NCI-H82 (cell line): Measurements from ENCODE around the gene CHD3.

ENCODE experiments used
- DNase-seq: peaks from one replicate; lab custom pipeline; 2025; lab: John Stamatoyannopoulos, UW

Gene CHD3

DNA sequence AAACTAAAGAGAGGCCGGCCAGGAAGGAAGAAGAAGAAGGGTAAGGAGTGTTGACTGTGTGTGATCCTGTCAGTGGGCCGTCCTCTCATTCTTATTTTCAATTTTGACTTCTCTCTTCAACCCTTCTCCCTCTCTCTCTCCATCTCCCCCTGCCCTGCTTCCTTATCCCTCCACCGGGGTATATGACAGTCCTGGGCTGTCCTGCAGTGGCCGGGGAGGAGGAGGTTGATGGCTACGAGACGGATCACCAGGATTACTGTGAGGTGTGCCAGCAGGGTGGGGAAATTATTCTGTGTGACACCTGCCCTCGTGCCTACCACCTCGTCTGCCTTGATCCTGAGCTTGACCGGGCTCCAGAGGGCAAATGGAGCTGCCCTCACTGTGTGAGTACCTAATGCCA, 5.6 kb downstream of the CHD3 start:
- DNase-seq = no peak

DNA sequence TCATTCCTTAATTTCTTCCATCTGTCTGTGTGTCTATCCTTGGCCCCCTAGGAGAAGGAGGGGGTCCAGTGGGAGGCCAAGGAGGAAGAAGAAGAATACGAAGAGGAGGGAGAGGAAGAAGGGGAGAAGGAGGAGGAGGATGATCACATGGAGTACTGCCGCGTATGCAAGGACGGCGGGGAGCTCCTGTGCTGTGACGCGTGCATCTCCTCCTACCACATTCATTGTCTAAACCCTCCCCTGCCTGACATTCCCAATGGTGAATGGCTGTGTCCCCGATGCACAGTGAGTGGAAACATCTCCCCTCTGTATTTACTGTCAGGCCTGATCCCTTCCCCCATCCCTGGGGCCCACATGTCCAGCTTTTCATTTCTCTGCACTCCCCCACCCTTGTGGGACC, 6.3 kb downstream of the CHD3 start:
- no peak for DNase-seq

GRCh38 chr17:7897090-7897489, 8.5 kb downstream of the CHD3 start:
- no peak for DNase-seq

DNA sequence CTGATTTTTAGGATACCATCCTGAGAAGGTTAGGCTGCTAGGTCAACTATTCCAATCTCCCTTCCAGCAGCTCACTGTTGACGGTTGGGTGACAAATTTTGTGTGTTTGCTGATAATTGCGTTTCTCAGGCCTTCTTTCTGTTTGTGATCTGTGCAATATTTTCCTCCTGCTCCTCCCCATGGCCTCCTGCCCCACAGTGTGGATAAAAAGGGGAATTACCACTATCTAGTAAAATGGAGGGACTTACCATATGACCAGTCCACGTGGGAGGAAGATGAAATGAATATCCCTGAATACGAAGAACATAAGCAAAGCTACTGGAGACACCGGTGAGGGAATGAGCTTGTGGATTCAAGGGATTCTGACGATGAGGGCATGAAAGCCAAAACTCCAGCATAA, 9.2 kb downstream of the CHD3 start:
- DNase-seq = no peak

DNA sequence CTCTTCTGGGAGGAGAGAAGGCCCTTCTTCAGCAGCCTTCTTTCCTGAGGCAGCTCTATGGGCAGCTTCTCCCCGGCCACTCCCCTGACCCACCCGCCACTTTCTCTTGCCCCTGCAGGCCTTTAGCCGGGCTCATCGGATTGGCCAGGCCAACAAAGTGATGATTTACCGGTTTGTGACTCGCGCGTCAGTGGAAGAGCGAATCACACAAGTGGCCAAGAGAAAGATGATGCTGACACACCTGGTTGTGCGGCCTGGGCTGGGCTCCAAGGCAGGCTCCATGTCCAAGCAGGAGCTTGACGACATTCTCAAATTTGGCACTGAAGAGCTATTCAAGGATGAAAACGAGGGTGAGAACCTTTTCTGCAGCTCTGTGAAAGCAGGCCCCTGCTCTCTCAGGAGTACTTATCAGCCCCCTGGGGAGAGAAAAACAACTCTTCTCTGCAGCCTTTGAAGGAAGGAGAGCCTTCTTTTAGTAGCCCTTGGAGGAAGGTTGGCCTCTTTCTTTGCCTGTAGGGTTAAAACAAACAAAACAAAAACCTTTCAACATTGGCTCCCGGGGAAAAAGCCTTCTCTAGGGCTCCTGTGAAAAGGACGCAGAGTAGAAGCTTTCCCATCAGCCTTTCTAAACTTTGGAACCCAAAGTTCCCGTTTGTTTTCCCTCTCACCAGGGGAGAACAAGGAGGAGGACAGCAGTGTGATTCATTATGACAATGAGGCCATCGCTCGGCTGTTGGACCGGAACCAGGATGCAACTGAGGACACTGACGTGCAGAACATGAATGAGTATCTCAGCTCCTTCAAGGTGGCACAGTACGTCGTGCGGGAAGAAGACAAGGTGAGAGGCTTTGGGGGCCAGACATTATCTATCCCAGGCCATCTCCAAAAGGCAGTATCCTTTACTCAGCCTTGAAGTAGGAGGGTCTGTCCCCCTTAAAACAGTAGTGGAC, 14.8 kb downstream of the CHD3 start:
- no peak for DNase-seq

DNA sequence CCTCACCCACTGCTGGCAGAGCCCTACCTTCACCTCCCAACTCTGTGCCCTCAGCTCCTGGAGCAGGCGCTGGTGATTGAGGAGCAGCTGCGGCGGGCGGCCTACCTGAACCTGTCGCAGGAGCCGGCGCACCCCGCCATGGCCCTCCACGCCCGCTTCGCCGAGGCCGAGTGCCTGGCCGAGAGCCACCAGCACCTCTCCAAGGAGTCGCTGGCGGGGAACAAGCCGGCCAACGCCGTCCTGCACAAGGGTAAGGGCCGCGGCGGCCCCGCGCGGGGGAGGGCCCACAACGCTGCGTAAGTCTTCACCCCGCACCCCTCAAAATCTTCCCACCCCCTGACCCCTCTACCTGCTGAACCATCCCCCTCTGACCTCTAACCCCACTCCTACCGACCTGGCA, 20.5 kb downstream of the CHD3 start:
- no peak for DNase-seq

- no peak for DNase-seq
Observed at GRCh38 chr17:7910281-7910680, 21.7 kb downstream of the CHD3 start.

- DNase-seq = no peak
Observed at GRCh38 chr17:7910711-7911110, 22.1 kb downstream of the CHD3 start.

- no peak for DNase-seq
Observed at GRCh38 chr17:7911116-7911515, 22.5 kb downstream of the CHD3 start.

GRCh38 chr17:7912927-7913524, 24.4 kb downstream of the CHD3 start:
- peak; percentile 90 for DNase-seq

DNA sequence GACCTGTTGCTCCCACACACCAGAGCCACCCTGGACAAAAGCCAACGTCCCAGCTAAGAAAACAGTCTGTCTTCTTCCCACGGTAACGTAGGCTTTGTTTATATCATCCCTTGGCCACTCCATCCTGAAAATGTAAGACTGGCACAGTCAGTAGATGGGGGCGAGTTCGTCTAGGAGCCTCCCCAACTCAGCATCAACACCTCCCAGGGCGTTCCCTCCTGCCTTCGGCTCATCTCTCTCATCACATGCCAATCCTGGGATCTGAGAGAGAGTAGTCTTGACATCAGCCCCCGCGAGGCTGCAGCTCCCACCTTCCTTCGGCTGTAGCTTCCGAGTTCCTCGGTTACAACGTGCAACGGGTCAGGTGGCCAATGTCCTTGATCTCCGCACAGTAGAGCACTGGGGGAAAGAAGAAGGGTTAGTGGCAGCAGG, 26.6 kb downstream of the CHD3 start:
- DNase-seq = no peak

GRCh38 chr17:7915611-7916384, 27.2 kb downstream of the CHD3 start, which contains the start of gene RNF227:
Gene RNF227, minus strand, starts transcription at chr17:7916289. Its CDS starts 94 bp downstream, at chr17:7916195.
- DNase-seq = peak; percentile 98

GRCh38 chr17:7916385-7916682, 27.7 kb downstream of the CHD3 start:
- DNase-seq = no peak

- DNase-seq = no peak
Observed at GRCh38 chr17:7916808-7917207, 28.2 kb downstream of the CHD3 start.

- no peak for DNase-seq
Observed at GRCh38 chr17:7922269-7922844, 33.8 kb downstream of the CHD3 start.

DNA sequence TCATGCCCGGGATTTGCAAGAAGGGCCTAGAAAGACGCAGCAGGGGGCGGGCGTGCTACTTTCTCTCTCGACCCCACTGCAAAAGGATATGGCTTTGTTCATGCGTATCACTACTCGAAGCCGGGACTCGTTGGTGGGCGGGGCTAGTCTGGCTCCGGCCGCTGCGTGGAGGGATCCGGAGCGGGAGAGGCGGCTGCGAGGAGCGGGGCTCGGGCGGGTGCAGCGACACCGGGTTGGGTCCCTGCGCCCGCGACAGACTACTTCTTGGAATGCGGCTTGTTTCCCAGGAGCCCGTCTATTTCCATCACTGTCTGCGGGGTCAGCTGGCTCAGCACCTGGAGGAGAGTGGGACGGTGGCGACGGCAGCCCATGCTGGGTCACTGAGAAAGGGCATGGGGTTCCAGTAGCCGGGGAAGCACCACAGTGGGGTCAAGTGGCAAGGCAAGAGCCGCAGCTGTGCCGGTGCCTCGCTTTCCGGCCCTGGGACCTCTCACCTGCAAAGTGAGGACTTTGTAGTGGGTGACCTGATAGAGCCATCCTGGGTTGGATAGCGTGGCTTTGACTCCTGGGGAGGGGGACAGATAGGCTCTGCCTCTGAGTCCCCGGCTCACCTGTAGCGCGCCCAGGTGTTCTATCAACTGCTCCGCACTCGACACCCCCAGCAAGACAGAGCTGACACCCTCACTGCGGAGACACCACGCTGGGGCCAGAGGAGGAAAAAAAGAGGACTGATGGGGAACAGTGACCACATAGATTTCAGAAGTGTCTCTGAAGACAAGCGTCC, 34.4 kb downstream of the CHD3 start:
- no peak for DNase-seq

GRCh38 chr17:7927596-7927995, 39.0 kb downstream of the CHD3 start:
- DNase-seq = no peak

- peak; percentile 95 for DNase-seq
Observed at GRCh38 chr17:7929158-7930023, 40.8 kb downstream of the CHD3 start, which contains the start of gene KCNAB3. Gene KCNAB3, minus strand, starts transcription at chr17:7929856. Its CDS starts 421 bp downstream, at chr17:7929435.

GRCh38 chr17:7930841-7931631, 42.4 kb downstream of the CHD3 start:
- peak; percentile 67 for DNase-seq
